Karpas-422 (cell line): Measurements from ENCODE around the gene MYO7B. TPM values are rescaled to one million over a fixed set of nuclear protein-coding genes. Genes with fewer than 3 reads are reported as not detected.

ENCODE experiments used
- DNase-seq: peaks from one replicate; pipeline ENCODE4 v3.0.0-alpha.2; 2015
- H2AFZ ChIP-seq: fragments of 200-600 bp; sonication (generic); 2 replicates; pipeline ENCODE4 v1.6.1; 2014; ENCODE audit warnings: antibody characterized with exemption, low read length, mixed read lengths
- H3K27ac ChIP-seq: fragments of 200-600 bp; sonication (generic); 2 replicates; pipeline ENCODE4 v1.5.1; 2014; ENCODE audit warnings: mild to moderate bottlenecking, low read length, moderate library complexity
- H3K27me3 ChIP-seq: fragments of 200-600 bp; sonication (generic); 2 replicates; pipeline ENCODE4 v1.6.1; 2014; ENCODE audit warnings: low read length, mixed read lengths
- H3K36me3 ChIP-seq: fragments of 200-600 bp; sonication (generic); 2 replicates; pipeline ENCODE4 v1.6.1; 2014; ENCODE audit warnings: low read length, mixed read lengths; ENCODE audit not compliant: insufficient read depth
- H3K4me1 ChIP-seq: fragments of 200-600 bp; sonication (generic); 2 replicates; pipeline ENCODE4 v1.6.1; 2014; ENCODE audit warnings: mild to moderate bottlenecking, low read length, mixed read lengths
- H3K4me2 ChIP-seq: fragments of 200-600 bp; sonication (generic); 2 replicates; pipeline ENCODE4 v1.6.1; 2014; ENCODE audit warnings: low read length, low read depth, mild to moderate bottlenecking; ENCODE audit not compliant: poor library complexity, severe bottlenecking
- H3K4me3 ChIP-seq: fragments of 200-600 bp; sonication (generic); 2 replicates; pipeline ENCODE4 v1.5.1; 2014; ENCODE audit warnings: mild to moderate bottlenecking, antibody characterized with exemption, low read length, mixed read lengths
- H3K79me2 ChIP-seq: fragments of 200-600 bp; sonication (generic); 2 replicates; pipeline ENCODE4 v1.6.1; 2014; ENCODE audit warnings: mild to moderate bottlenecking, low read length, mixed read lengths
- H3K9ac ChIP-seq: fragments of 200-600 bp; sonication (generic); 2 replicates; pipeline ENCODE4 v1.6.0; 2014; ENCODE audit warnings: low read length
- H3K9me2 ChIP-seq: fragments of 200-600 bp; sonication (generic), shearing (Covaris generic); replicated peaks from 2 replicates; pipeline ENCODE4 v1.6.0; 2014; ENCODE audit warnings: mild to moderate bottlenecking, low read length, moderate library complexity; ENCODE audit not compliant: insufficient read depth
- H3K9me3 ChIP-seq: fragments of 300-700, 200-600 bp; sonication (generic); 2 replicates; pipeline ENCODE4 v1.6.1; 2014; ENCODE audit warnings: low read length, mixed read lengths
- H4K20me1 ChIP-seq: fragments of 200-600 bp; sonication (generic); 2 replicates; pipeline ENCODE4 v1.6.1; 2014; ENCODE audit warnings: mild to moderate bottlenecking, antibody characterized with exemption, low read length, low read depth; ENCODE audit not compliant: insufficient read depth
- total RNA-seq: library from RNA; depleted of rRNA; stranded (reverse); fragments of >200 nt; shearing (Covaris generic); gene quantifications from 2 replicates; pipeline ENCODE4 v1.2.3, GENCODE V29; 2014; ENCODE audit warnings: low replicate concordance

MYO7B gene
- total RNA-seq, 1 experiment from 2014 or later, result 3.0 TPM

DNA sequence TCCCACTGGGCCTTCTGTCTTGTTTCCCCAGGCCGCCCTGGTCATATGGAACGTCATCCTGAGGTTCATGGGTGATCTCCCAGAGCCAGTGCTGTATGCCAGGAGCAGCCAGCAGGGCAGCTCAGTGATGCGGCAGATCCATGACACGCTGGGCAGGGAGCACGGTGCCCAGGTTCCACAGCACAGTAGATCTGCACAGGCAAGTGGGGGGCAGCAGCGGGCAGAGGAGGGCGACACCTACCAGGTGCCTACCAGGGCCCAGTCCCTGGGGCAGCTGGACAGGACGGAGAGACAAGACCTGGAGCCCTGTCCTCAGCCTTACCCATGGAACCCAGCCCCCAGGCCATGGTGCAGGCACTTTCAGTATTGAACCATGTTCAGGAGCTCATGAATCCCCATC, 74.3 kb downstream of the MYO7B start:
- Histone ChIP-seq H3K4me1 (peaks cover 20% of the 10 kb centered on the region), H3K27ac (no peak overlapping the region), H3K9me2 (no peaks in the 10 kb centered on the region), H3K4me2 (no peak overlapping the region), H2AFZ (no peak overlapping the region), H3K36me3 (no peaks in the 10 kb centered on the region), H3K9me3 (no peaks in the 10 kb centered on the region), H4K20me1 (no peaks in the 10 kb centered on the region), H3K79me2 (no peaks in the 10 kb centered on the region), H3K9ac (no peak overlapping the region), H3K27me3 (no peaks in the 10 kb centered on the region; the same call in 1 of the 2 replicates), H3K4me3 (no peak overlapping the region)
- no peak for DNase-seq

DNA sequence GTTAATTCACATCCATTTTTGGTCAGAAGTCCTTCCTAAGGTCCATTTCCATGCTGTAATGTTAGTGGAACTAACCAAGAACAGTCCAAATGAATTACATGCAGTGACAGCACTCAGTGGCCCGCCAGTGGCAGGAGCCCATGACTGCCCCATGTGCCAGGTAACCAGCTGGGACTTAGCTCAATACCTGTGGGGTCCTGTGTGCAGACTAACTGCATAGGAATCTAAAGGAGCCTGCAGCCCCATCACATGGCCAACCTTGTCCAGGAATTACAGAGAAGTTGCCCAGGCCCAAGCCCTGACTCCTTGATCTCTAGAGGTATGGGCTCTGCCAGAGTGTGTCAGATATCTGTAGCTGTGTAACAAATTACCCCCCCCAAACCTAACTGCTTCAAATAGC, 75.1 kb downstream of the MYO7B start:
- H3K36me3 ChIP-seq, result no peaks in the 10 kb centered on the region
- no peak overlapping the region for H2AFZ ChIP-seq
- no peak overlapping the region for H3K9ac ChIP-seq
- no peaks in the 10 kb centered on the region; the same call in 1 of the 2 replicates for H3K27me3 ChIP-seq
- H3K4me1 ChIP-seq, result peaks cover 18% of the 10 kb centered on the region
- H3K9me2 ChIP-seq, result no peaks in the 10 kb centered on the region
- H4K20me1 ChIP-seq, result no peaks in the 10 kb centered on the region
- no peak overlapping the region for H3K4me2 ChIP-seq
- DNase-seq, result no peak
- no peaks in the 10 kb centered on the region for H3K79me2 ChIP-seq
- no peak overlapping the region for H3K27ac ChIP-seq
- no peak overlapping the region for H3K4me3 ChIP-seq
- H3K9me3 ChIP-seq, result no peaks in the 10 kb centered on the region

DNA sequence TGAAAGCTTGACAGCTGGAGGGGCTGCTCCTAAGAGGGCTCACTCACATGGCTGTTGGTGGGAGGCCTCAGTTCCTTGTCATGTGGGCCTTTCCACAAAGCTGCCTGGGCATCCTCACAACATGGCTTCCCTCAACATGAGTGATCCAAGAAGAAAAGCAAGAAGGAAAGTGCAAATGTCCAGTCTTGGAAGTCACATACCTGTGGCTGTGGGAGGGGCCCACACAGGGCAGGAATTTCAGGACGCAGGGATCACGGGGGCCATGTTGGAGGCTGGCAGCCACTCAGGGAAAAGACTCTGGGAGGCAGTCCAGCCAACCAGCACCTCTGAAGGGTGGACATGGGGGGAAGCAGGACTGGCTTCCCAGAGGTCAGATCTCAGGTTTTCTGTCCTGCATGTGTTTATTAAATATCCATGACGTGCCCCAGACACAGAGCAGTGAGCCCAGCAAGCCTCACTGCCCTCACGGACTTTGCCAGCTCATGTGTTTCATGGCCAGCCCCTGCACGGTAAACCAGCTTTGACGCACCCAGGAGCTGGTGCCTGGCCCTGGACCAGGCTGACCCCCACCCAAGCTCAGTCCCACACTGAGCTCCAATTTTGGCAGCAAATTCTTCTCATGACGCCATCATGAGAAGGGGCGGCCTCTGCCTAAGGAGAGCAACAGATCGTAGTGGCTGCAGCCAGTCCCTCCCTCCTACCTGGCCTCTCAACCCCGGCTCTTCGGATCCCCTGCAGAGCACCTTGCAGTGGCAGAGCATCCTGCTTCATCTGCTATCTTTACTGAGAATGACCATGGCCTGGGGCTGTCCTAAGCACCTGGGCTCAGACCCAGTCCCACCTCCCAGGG, 75.8 kb downstream of the MYO7B start:
- Histone ChIP-seq H3K36me3 (no peaks in the 10 kb centered on the region), H3K9me2 (no peaks in the 10 kb centered on the region), H3K79me2 (no peaks in the 10 kb centered on the region), H3K4me1 (peaks cover 11% of the 10 kb centered on the region), H3K9me3 (no peaks in the 10 kb centered on the region), H2AFZ (no peak overlapping the region), H3K27me3 (no peaks in the 10 kb centered on the region; the same call in 1 of the 2 replicates), H4K20me1 (no peaks in the 10 kb centered on the region), H3K27ac (no peak overlapping the region), H3K4me2 (no peak overlapping the region), H3K4me3 (no peak overlapping the region), H3K9ac (no peak overlapping the region)
- no peak for DNase-seq

GRCh38 chr2:127612111-127612822, 76.8 kb downstream of the MYO7B start:
- no peaks in the 10 kb centered on the region for H4K20me1 ChIP-seq
- H3K27ac ChIP-seq, result no peak overlapping the region
- H3K9me3 ChIP-seq, result no peaks in the 10 kb centered on the region
- DNase-seq, result no peak
- H2AFZ ChIP-seq, result no peak overlapping the region
- no peaks in the 10 kb centered on the region; the same call in 1 of the 2 replicates for H3K27me3 ChIP-seq
- H3K9me2 ChIP-seq, result no peaks in the 10 kb centered on the region
- H3K9ac ChIP-seq, result no peak overlapping the region
- H3K4me3 ChIP-seq, result no peak overlapping the region
- H3K79me2 ChIP-seq, result no peaks in the 10 kb centered on the region
- H3K4me2 ChIP-seq, result no peak overlapping the region
- H3K36me3 ChIP-seq, result no peaks in the 10 kb centered on the region
- H3K4me1 ChIP-seq, result peaks cover 2% of the 10 kb centered on the region; the same call in 1 of the 2 replicates

DNA sequence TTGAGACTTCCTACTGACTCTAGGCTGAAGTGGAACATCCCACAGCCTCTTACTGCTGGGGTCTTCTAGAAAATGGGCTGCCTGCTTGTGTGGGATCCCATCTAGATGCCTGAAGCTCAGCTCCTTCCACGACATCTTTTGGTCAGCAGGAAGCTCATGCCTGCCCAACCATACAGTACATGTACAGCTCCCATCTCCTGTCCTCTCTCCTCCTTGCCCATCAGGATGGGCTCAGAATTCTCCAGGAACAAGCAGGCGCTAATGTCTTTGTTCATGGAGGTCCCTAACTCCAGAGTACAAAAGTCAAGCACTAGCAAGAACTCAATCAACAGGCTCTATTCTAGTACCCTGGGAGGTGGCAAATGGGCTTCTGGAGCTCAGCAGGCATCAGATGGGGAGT, 78.8 kb downstream of the MYO7B start:
- no peak overlapping the region for H2AFZ ChIP-seq
- H3K79me2 ChIP-seq, result no peaks in the 10 kb centered on the region
- no peak for DNase-seq

DNA sequence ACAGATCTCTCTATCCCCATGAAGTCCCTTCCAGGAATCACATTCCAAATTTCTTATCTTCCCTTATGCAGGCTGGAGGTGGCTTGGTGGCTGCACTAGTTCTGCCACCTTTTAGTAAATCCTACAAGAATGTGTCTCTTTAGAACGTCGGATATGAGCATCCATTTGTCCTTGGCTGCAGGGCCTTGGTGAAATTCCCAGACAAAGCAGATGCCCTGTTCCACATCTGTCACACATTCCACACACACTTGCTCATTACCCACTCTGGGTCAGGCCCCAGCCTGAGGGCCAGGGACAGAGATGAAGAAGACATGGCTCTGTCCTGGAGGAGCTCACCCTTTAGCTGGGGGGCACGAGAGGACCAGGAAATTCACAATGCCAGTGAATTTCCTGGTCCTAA, 79.2 kb downstream of the MYO7B start:
- no peak overlapping the region for H3K9ac ChIP-seq
- no peaks in the 10 kb centered on the region for H3K9me3 ChIP-seq
- H3K9me2 ChIP-seq, result no peaks in the 10 kb centered on the region

More for the DNA sequence above, 78.8 kb downstream of the MYO7B start:
- Histone ChIP-seq H3K9me2 (no peaks in the 10 kb centered on the region), H4K20me1 (no peaks in the 10 kb centered on the region), H3K27me3 (no peaks in the 10 kb centered on the region; the same call in 1 of the 2 replicates), H3K9me3 (no peaks in the 10 kb centered on the region), H3K9ac (no peak overlapping the region), H3K4me3 (no peak overlapping the region), H3K27ac (no peak overlapping the region), H3K4me1 (no peaks in the 10 kb centered on the region), H3K4me2 (no peak overlapping the region), H3K36me3 (no peaks in the 10 kb centered on the region)

GRCh38 chr2:127615511-127616166, 80.2 kb downstream of the MYO7B start:
- no peaks in the 10 kb centered on the region for H3K9me2 ChIP-seq
- H3K4me2 ChIP-seq, result no peak overlapping the region
- no peaks in the 10 kb centered on the region for H3K9me3 ChIP-seq
- no peaks in the 10 kb centered on the region for H3K79me2 ChIP-seq
- no peaks in the 10 kb centered on the region for H3K4me1 ChIP-seq
- H3K9ac ChIP-seq, result no peak overlapping the region
- H2AFZ ChIP-seq, result no peak overlapping the region
- no peaks in the 10 kb centered on the region for H3K36me3 ChIP-seq
- no peak overlapping the region for H3K27ac ChIP-seq
- no peaks in the 10 kb centered on the region; the same call in 1 of the 2 replicates for H3K27me3 ChIP-seq
- no peak for DNase-seq
- no peak overlapping the region for H3K4me3 ChIP-seq
- H4K20me1 ChIP-seq, result no peaks in the 10 kb centered on the region

More for the DNA sequence above, 79.2 kb downstream of the MYO7B start:
- H2AFZ ChIP-seq, result no peak overlapping the region
- H3K4me1 ChIP-seq, result no peaks in the 10 kb centered on the region
- no peaks in the 10 kb centered on the region for H4K20me1 ChIP-seq
- no peaks in the 10 kb centered on the region for H3K79me2 ChIP-seq
- H3K27ac ChIP-seq, result no peak overlapping the region
- no peak overlapping the region for H3K4me2 ChIP-seq
- no peaks in the 10 kb centered on the region; the same call in 1 of the 2 replicates for H3K27me3 ChIP-seq
- DNase-seq, result no peak
- no peak overlapping the region for H3K4me3 ChIP-seq
- no peaks in the 10 kb centered on the region for H3K36me3 ChIP-seq
